Esophagus squamous epithelium (tissue), 5 donors: ENCODE measurements around the gene PLEKHM3. TPM values are rescaled to one million over a fixed set of nuclear protein-coding genes. Genes with fewer than 3 reads are reported as not detected.
"Not testable (repeated sequence)": the region's sequence is repeated elsewhere in the genome, so short reads cannot be mapped to it uniquely, and the experiment has no call there.

Source experiments
- DNase-seq: peaks from one replicate; lab custom pipeline; 2025; lab: John Stamatoyannopoulos, UW
- H3K27ac ChIP-seq, 4 donors: fragments of 200-600 bp; sonication (generic); one replicate each; pipeline ENCODE4 v1.5.1; 2016 to 2019; ENCODE audit warnings: mild to moderate bottlenecking in 1 of 4
- H3K27me3 ChIP-seq, 4 donors: fragments of 200-600 bp; sonication (generic); 1 replicate in 3 of 4; 2 replicates in 1 of 4; pipeline versions ENCODE4 v1.5.1 to v1.6.0; 2017 to 2021; ENCODE audit warnings: antibody characterized with exemption in 1 of 4
- H3K36me3 ChIP-seq, 3 donors: fragments of 200-600 bp; sonication (generic); one replicate each; pipeline ENCODE4 v1.5.1; 2016 to 2019
- H3K4me1 ChIP-seq, 3 donors: fragments of 200-600 bp; sonication (generic); one replicate each; pipeline ENCODE4 v1.5.1; 2017 to 2019
- H3K4me3 ChIP-seq, 4 donors: fragments of 200-600 bp; sonication (generic); 1 replicate in 3 of 4; 2 replicates in 1 of 4; pipeline ENCODE4 v1.5.1; 2016 to 2019; ENCODE audit warnings: mild to moderate bottlenecking in 2 of 4, moderate library complexity in 1 of 4
- H3K9me3 ChIP-seq, 3 donors: fragments of 200-600 bp; sonication (generic); one replicate each; pipeline ENCODE4 v1.5.1; 2016 to 2019
- POLR2A ChIP-seq, 4 donors: fragments of 450-650 bp; IDR thresholded peaks; one replicate each; pipeline ENCODE4 v1.6.1; 2017; ENCODE audit warnings: antibody characterized with exemption in 4 of 4, mild to moderate bottlenecking in 4 of 4, moderate library complexity in 3 of 4
- WGBS, 2 donors: methylation state at CpG; one replicate each; pipeline ENCODE4 v1.1.5; 2018; 5-methylcytosine and 5-hydroxymethylcytosine counted together
- intact Hi-C: fragments of 100-400 bp; cut with DNase I; formaldehyde crosslinking; loops from one replicate; pipeline ENCODE4 v1.15.0; 2022
- total RNA-seq, 4 donors: library from RNA; depleted of rRNA; stranded (reverse); fragments of >200 nt; gene quantifications; one replicate each; pipeline ENCODE4 v1.1.0, GENCODE V29; 2016
- TF ChIP-seq, protein P1 (sequence below), 6 experiments: fragments of 450-650 bp in 4 of 6; fragments of 200-600 bp in 2 of 6; sonication (generic) in 2 of 6; IDR thresholded peaks; one replicate each; pipeline ENCODE4 v1.5.1; 2016 to 2019; ENCODE audit warnings: antibody characterized with exemption in 6 of 6, mild to moderate bottlenecking in 4 of 6, moderate library complexity in 4 of 6
- donor health status: DM: yes; HTN: yes; CAD: no.

Gene PLEKHM3
- total RNA-seq, 4 donors from 2014 or later: 3.7 to 19.3 (median 6.7) TPM

DNA sequence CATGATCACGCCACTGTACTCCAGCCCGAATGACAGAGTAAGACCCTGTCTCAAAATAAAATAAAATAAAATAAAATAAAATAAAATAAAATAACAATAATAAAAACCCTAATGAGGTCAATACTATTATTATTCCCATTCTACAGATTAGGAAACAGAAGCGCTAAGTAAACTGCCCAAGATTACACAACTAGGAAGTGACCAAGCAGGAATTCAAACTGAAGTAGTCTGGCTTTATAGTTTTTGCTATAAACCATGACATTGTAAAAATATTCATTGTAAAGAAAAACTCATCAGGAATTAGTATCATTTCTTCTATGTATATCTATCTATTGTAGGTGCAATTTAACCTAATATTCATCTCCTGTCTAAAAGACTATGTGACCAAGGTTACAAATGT, 1.2 kb downstream of the PLEKHM3 start:
- WGBS, 2 donors: 92 to 96% methylated on average over 3 of the region's 3 CpGs
- H3K4me3 ChIP-seq: peak overlapping the region in 2 of 4 donors; percentile 77 to 88
- H3K36me3 ChIP-seq: no peaks in the 10 kb centered on the region

DNA sequence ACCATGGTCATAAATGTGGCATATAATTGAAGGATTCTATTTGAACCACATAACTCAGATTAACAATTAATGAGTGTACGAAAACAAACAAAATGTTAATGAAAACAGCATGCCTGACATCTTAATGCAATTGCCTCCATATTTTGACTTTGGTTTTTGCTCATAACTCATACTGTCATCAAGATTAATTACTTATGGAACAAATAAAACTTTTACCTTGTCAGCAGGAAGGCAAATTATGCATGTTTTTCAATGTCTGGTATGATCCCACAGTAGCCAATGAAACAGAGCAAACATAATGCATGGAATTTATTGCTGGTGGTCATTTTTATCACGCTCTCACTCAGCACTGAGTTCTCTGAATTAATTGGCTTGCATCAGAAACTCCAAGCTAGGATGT, 5.1 kb downstream of the PLEKHM3 start:
- no peak for TF ChIP-seq POLR2A (IDR thresholded peaks at IDR 0.05)
- TF ChIP-seq, protein P1, sequence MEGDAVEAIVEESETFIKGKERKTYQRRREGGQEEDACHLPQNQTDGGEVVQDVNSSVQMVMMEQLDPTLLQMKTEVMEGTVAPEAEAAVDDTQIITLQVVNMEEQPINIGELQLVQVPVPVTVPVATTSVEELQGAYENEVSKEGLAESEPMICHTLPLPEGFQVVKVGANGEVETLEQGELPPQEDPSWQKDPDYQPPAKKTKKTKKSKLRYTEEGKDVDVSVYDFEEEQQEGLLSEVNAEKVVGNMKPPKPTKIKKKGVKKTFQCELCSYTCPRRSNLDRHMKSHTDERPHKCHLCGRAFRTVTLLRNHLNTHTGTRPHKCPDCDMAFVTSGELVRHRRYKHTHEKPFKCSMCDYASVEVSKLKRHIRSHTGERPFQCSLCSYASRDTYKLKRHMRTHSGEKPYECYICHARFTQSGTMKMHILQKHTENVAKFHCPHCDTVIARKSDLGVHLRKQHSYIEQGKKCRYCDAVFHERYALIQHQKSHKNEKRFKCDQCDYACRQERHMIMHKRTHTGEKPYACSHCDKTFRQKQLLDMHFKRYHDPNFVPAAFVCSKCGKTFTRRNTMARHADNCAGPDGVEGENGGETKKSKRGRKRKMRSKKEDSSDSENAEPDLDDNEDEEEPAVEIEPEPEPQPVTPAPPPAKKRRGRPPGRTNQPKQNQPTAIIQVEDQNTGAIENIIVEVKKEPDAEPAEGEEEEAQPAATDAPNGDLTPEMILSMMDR (IDR thresholded peaks at IDR 0.05): no peak
- H3K4me3 ChIP-seq: no peak overlapping the region
- no peaks in the 10 kb centered on the region for H3K9me3 ChIP-seq
- WGBS, 2 donors: 83 to 100% methylated on average over 2 of the region's 2 CpGs
- H3K36me3 ChIP-seq: no peaks in the 10 kb centered on the region
- intact Hi-C loops: no loop called here
- DNase-seq: no peak
- H3K27me3 ChIP-seq: no peaks in the 10 kb centered on the region
- no peak overlapping the region for H3K27ac ChIP-seq
- peaks cover 5 to 21% (median 11%) of the 10 kb centered on the region in 3 donors for H3K4me1 ChIP-seq

More for the DNA sequence above, 1.2 kb downstream of the PLEKHM3 start:
- no peak overlapping the region for H3K27ac ChIP-seq
- no peaks in the 10 kb centered on the region for H3K9me3 ChIP-seq
- no peak for TF ChIP-seq POLR2A (IDR thresholded peaks at IDR 0.05)
- TF ChIP-seq, protein P1 (IDR thresholded peaks at IDR 0.05): no peak
- H3K27me3 ChIP-seq: no peaks in the 10 kb centered on the region
- peaks cover 5 to 28% (median 11%) of the 10 kb centered on the region in 3 donors for H3K4me1 ChIP-seq
- intact Hi-C loops: no loop called here
- DNase-seq: no peak

DNA sequence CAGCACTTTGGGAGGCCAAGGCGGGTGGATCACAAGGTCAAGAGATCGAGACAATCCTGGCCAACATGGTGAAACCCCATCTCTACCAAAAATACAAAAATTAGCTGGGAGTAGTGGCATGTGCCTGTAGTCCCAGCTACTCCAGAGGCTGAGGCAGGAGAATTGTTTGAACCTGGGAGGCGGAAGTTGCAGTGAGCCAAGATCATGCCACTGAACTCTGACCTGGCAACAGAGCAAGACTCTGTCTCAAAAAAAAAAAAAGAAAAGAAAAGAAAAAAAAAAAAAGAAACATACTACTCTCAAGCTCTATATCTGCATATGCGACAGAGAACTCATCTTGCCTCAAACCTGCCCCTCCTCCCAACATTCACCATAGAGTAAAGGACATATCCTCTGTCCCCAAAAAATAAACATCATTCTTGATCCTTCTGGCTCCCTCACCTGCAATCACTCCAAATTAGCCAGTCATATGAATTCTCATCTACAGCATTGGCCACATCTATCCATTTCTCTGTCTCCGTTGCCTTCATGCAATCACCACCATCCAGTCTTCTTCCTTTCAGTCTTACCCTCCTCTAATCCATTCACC, 7.1 kb downstream of the PLEKHM3 start:
- DNase-seq, H3K4me3 ChIP-seq, intact Hi-C loops, H3K36me3 ChIP-seq, H3K4me1 ChIP-seq, H3K9me3 ChIP-seq, H3K27ac ChIP-seq, H3K27me3 ChIP-seq: not testable (repeated sequence)
- WGBS, 2 donors: 96 to 98% methylated on average over 2 to 5 of the region's 5 CpGs

DNA sequence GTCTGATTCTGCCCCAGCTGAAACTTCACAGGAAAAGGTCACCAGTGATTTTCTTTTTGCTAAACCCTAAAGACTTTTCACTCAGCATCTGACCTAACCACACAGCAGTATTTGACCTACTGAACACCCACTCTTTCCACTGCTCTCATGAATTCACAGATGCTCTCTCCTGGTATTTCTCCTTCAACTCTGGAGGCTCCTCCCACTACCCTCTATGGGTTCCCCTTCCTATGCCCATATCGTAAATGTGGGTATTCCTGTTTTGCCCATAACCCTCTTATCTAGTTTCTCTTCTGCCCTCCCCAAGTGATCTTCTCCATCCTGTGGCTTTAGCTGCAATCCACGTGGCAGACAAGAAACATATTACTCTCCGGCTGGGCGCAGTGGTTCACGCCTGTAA, 7.6 kb downstream of the PLEKHM3 start:
- no peaks in the 10 kb centered on the region for H3K36me3 ChIP-seq
- no peak for DNase-seq
- H3K4me1 ChIP-seq: no peaks in the 10 kb centered on the region
- H3K27ac ChIP-seq: no peak overlapping the region
- no peaks in the 10 kb centered on the region for H3K9me3 ChIP-seq
- intact Hi-C loops: no loop called here
- TF ChIP-seq POLR2A (IDR thresholded peaks at IDR 0.05): no peak
- TF ChIP-seq, protein P1 (IDR thresholded peaks at IDR 0.05): no peak
- H3K27me3 ChIP-seq: no peaks in the 10 kb centered on the region
- H3K4me3 ChIP-seq: no peak overlapping the region
- 69 to 77% methylated on average over 1 to 4 of the region's 5 CpGs for WGBS, 2 donors

DNA sequence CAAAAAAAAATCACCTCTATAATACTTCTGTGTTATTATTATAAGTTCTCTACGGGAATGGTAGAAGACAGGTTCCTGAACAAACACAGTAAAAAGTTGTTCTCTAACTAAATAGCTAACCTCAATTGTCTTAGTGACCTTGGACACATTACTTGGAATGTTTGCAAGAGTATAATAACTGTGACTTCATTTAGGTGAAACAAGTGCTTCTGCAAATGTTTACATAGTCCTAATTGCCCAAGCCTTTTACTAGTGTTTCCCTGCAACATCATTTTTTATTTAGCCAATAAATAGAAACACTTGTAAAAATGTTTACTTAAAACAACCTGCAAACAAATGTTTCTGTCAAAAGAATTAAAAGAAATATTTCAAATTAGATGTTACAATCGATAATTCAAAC, 9.9 kb downstream of the PLEKHM3 start:
- H3K4me3 ChIP-seq: no peak overlapping the region
- no peak for TF ChIP-seq POLR2A (IDR thresholded peaks at IDR 0.05)
- H3K9me3 ChIP-seq: no peaks in the 10 kb centered on the region
- intact Hi-C loops: no loop called here
- no peaks in the 10 kb centered on the region for H3K4me1 ChIP-seq
- 40 to 55% methylated on average over 2 of the region's 2 CpGs for WGBS, 2 donors
- H3K27me3 ChIP-seq: no peaks in the 10 kb centered on the region
- no peak overlapping the region for H3K27ac ChIP-seq
- no peaks in the 10 kb centered on the region for H3K36me3 ChIP-seq
- DNase-seq: no peak

DNA sequence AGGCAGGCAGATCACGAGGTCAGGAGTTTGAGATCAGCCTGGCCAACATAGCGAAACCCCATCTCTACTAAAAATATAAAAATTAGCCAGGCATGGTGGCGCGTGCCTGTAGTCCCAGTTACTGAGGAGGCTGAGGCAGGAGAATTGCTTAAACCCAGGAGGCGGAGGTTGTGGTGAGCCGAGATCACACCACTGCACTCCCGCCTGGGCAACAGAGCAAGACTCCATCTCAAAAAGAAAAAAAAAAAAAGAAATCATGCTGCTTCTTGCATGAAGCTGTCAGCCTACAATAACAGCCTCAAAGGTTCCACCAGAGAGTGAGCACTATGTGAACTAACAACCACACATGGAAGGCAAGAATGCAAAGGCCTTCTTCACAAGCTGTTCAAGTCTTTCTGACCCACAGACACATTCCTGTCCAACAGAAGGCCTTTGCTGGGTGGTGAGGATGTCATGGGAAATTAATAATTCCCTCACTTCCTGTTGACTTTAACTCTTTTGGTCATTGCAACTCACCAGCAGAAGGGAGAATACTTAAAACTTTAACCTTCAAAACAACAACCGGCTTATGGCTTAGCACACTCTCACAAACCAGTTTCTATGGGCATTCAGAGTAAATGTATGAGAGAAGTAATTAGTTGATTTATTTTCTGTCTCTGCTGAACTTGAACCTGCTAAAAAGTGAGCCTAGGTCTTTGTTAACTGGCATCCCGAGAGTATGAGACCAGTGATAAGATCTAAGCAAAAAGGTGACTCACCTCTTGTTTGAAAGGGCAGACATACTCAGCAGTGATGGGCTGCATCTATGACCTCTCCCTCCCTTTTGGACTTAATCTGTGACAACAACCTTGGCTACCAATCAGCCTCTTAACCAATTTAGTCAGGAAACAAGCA, 11.8 kb downstream of the PLEKHM3 start:
- Histone ChIP-seq H3K9me3 (no peaks in the 10 kb centered on the region), H3K27ac (no peak overlapping the region), H3K4me3 (no peak overlapping the region), H3K4me1 (no peaks in the 10 kb centered on the region), H3K36me3 (no peaks in the 10 kb centered on the region), H3K27me3 (no peaks in the 10 kb centered on the region)
- DNase-seq: no peak
- no peak for TF ChIP-seq POLR2A (IDR thresholded peaks at IDR 0.05)
- TF ChIP-seq, protein P1 (IDR thresholded peaks at IDR 0.05): no peak
- intact Hi-C loops: no loop called here
- WGBS, 2 donors: 80 to 92% methylated on average over 7 to 8 of the region's 9 CpGs
